ENCODE results near the gene SPATA3. TPM values are rescaled to one million over a fixed set of nuclear protein-coding genes. Genes with fewer than 3 reads are reported as not detected.

Gene SPATA3
- polyA plus RNA-seq, 2 of the 4 experiments (the other 2 are of a cell fraction) = not detected

- ChIA-PET POLR2A (no interaction called here), CTCF (interaction anchor here (0.8 to 4.6 kb wide), 4 partner anchors 19 to 418 kb away, joined by 3 to 17 read pairs (median 4); partner anchors contain the start of gene PSMD1)
- 41% methylated on average over 11 of the region's 11 CpGs for WGBS (ENCODE audit: missing lambda C conversion rate)
These were observed 37.5 kb downstream of the SPATA3 start for GRCh38 chr2:231033147-231034132.

GRCh38 chr2:231034291-231034882, 38.5 kb downstream of the SPATA3 start:
- peaks cover 27% of the 10 kb centered on the region for H3K4me1 ChIP-seq
- DNase-seq (ENCODE audit: low read depth in 1 of 2, low spot score in 1 of 2) (no peak), ATAC-seq (no peak; a peak in 1 of 6 replicates), FAIRE-seq (no peak)
- H3K27ac ChIP-seq = peak overlapping the region in 1 of 2 experiments; percentile 52; a peak in 1 of 6 replicates
- CTCF ChIA-PET = interaction anchor here (0.9 to 4.6 kb wide), 5 partner anchors 17 to 47 kb away, joined by 3 to 17 read pairs (median 7); no protein-coding TSS in a partner anchor
- no peak overlapping the region for H3K4me3 ChIP-seq
- no peaks in the 10 kb centered on the region for H3K9me3 ChIP-seq
- 8% methylated on average over 4 of the region's 4 CpGs for whole genome bisulfite sequencing (ENCODE audit: missing lambda C conversion rate)
- H3K4me2 ChIP-seq = peak overlapping the region; percentile 59
- no peak for TF ChIP-seq CHD2 (IDR thresholded peaks at IDR 0.05; ENCODE audit: low read length, partially characterized antibody)
- no peak for TF ChIP-seq NR3C1 (IDR thresholded peaks at IDR 0.05)
- POLR2A ChIA-PET = no interaction called here

More at GRCh38 chr2:231033147-231034132, 37.5 kb downstream of the SPATA3 start:
- DNase-seq (ENCODE audit: low read depth in 1 of 2, low spot score in 1 of 2) (no peak), ATAC-seq (no peak), FAIRE-seq (no peak)
- Histone ChIP-seq H3K4me2 (peak overlapping the region; percentile 59), H3K9me3 (no peaks in the 10 kb centered on the region), H3K4me3 (no peak overlapping the region), H3K4me1 (peaks cover 25% of the 10 kb centered on the region), H3K27ac (peak overlapping the region in 1 of 2 experiments; percentile 37; a peak in 1 of 6 replicates)
- no peak for TF ChIP-seq CBX8 (IDR thresholded peaks at IDR 0.05)
- TF ChIP-seq PHF8 (IDR thresholded peaks at IDR 0.05; ENCODE audit: borderline replicate concordance, low read depth) = no peak
- TF ChIP-seq HEYL (CRISPR knock-in tag; IDR thresholded peaks at IDR 0.05) = no peak
- TF ChIP-seq USF2 (IDR thresholded peaks at IDR 0.05) = no peak

- ChIA-PET CTCF (interaction anchor here (0.6 to 2.0 kb wide), 5 partner anchors 12 to 1064 kb away, joined by 3 to 9 read pairs (median 5); no protein-coding TSS in a partner anchor), POLR2A (no interaction called here)
- peaks cover 27% of the 10 kb centered on the region for H3K4me1 ChIP-seq
- H3K9me3 ChIP-seq = no peaks in the 10 kb centered on the region
- no peak for TF ChIP-seq TP53 (CRISPR knock-in tag; IDR thresholded peaks at IDR 0.05)
- FAIRE-seq (no peak), ATAC-seq (no peak), DNase-seq (ENCODE audit: low read depth in 1 of 2, low spot score in 1 of 2) (no peak)
- no peak overlapping the region for H3K4me3 ChIP-seq
- WGBS (ENCODE audit: missing lambda C conversion rate) = 85% methylated on average over 4 of the region's 4 CpGs
- H3K27ac ChIP-seq = no peak overlapping the region
- H3K4me2 ChIP-seq = no peak overlapping the region
These were observed 40.2 kb downstream of the SPATA3 start for GRCh38 chr2:231036131-231036530.

- TF ChIP-seq JUN (IDR thresholded peaks at IDR 0.05) (no peak), ESRRA (IDR thresholded peaks at IDR 0.05; ENCODE audit: borderline replicate concordance, low read length) (no peak), FOSL2 (IDR thresholded peaks at IDR 0.05) (no peak), FOSL2 (CRISPR knock-in tag; IDR thresholded peaks at IDR 0.05) (no peak), GATA3 (IDR thresholded peaks at IDR 0.05; ENCODE audit: borderline replicate concordance) (no peak), CBX8 (IDR thresholded peaks at IDR 0.05) (no peak), E2F6 (IDR thresholded peaks at IDR 0.05; ENCODE audit: borderline replicate concordance, low read depth) (no peak), MAZ (IDR thresholded peaks at IDR 0.05; ENCODE audit: borderline replicate concordance, low read depth, low read length) (no peak), EP300 (IDR thresholded peaks at IDR 0.05) (no peak)
- peaks cover 27% of the 10 kb centered on the region for H3K4me1 ChIP-seq
- peak overlapping the region in 1 of 2 experiments; percentile 93; a peak in 3 of 6 replicates for H3K27ac ChIP-seq
- H3K9me3 ChIP-seq = no peaks in the 10 kb centered on the region
- no peak for ATAC-seq
- FAIRE-seq = no peak
- POLR2A ChIA-PET = interaction anchor here (0.6 kb wide), 1 partner anchor 276 kb away, joined by 8 read pairs; no protein-coding TSS in a partner anchor
- WGBS (ENCODE audit: missing lambda C conversion rate) = 87% methylated on average over 12 of the region's 12 CpGs
- peak overlapping the region; percentile 57 for H3K4me3 ChIP-seq
- peak overlapping the region; percentile 91 for H3K4me2 ChIP-seq
- CTCF ChIA-PET = interaction anchor here (1.3 to 1.6 kb wide), 3 partner anchors 12 to 376 kb away, joined by 3 to 11 read pairs (median 5); no protein-coding TSS in a partner anchor
- DNase-seq (ENCODE audit: low read depth in 1 of 2, low spot score in 1 of 2) = no peak
These were observed 40.7 kb downstream of the SPATA3 start for GRCh38 chr2:231036578-231037106.
